Activated CD4-positive, CD25-positive, alpha-beta regulatory T cell treated with anti-CD3 and anti-CD28 coated beads, Interleukin-2, amount 50 U/mL, for 16 hours (primary cell): ENCODE data around the gene GMPR2.

Experiments used
- DNase-seq: peaks from one replicate; pipeline ENCODE4 v3.0.0-alpha.2; 2020; ENCODE audit warnings: low read depth, low spot score

The GMPR2 gene

DNA sequence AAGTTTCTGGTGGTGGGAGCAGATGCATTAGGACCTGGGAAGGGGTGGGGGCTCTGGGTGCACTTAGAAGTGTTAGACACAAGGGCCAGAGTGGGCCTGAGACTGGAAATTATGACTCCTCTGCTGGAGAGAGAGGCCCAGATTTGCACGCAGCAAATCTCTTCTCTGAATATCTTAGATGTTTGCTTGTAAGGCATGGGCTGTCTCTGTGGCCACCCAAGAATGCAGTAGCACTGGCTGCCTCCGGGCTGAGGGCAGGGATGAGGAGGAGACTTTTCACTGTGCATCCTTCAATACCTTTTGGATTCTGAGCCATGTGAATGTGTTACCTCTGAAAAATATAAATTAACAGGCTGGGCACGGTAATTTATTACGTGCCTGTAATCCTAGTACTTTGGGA, 52.6 kb downstream of the GMPR2 start:
- no peak for DNase-seq

- DNase-seq = no peak
Measured at GRCh38 chr14:24286996-24287395, 54.3 kb downstream of the GMPR2 start.
